Measurements from ENCODE around the gene LLGL1. TPM values are rescaled to one million over a fixed set of nuclear protein-coding genes. Genes with fewer than 3 reads are reported as not detected.
"Not testable (repeated sequence)": the region's sequence is repeated elsewhere in the genome, so short reads cannot be mapped to it uniquely, and the experiment has no call there.

LLGL1 gene
- total RNA-seq, 1 donor from 2014 or later: 22.6 TPM

GRCh38 chr17:18198530-18198929 lies 26.9 kb upstream of the LLGL1 start:
- intact Hi-C loops (cut with micrococcal nuclease): no loop called here
- no peaks in the 10 kb centered on the region for H3K9me3 Mint-ChIP-seq
- no peak for DNase-seq (ENCODE audit: low spot score)
- no peak overlapping the region for H3K27ac Mint-ChIP-seq
- peaks cover 47% of the 10 kb centered on the region for H3K36me3 Mint-ChIP-seq (ENCODE audit: low read depth)
- H3K4me1 Mint-ChIP-seq (ENCODE audit: low read depth): peaks cover 36% of the 10 kb centered on the region
- no peak overlapping the region for H3K4me3 Mint-ChIP-seq
- H3K27me3 Mint-ChIP-seq (ENCODE audit: insufficient read depth): no peaks in the 10 kb centered on the region

- peaks cover 34% of the 10 kb centered on the region for H3K36me3 Mint-ChIP-seq (ENCODE audit: low read depth)
- H3K27me3 Mint-ChIP-seq (ENCODE audit: insufficient read depth): no peaks in the 10 kb centered on the region
- no peaks in the 10 kb centered on the region for H3K9me3 Mint-ChIP-seq
- no peak overlapping the region for H3K27ac Mint-ChIP-seq
- peaks cover 24% of the 10 kb centered on the region for H3K4me1 Mint-ChIP-seq (ENCODE audit: low read depth)
- intact Hi-C loops (cut with micrococcal nuclease): no loop called here
- H3K4me3 Mint-ChIP-seq: no peak overlapping the region
- no peak for DNase-seq (ENCODE audit: low spot score)
Measured at GRCh38 chr17:18201108-18201507, 24.3 kb upstream of the LLGL1 start.

GRCh38 chr17:18203308-18203707 lies 22.1 kb upstream of the LLGL1 start:
- intact Hi-C loops (cut with micrococcal nuclease): no loop called here
- Mint-ChIP-seq H3K36me3 (ENCODE audit: low read depth) (peaks cover 24% of the 10 kb centered on the region), H3K27me3 (ENCODE audit: insufficient read depth) (no peaks in the 10 kb centered on the region), H3K27ac (no peak overlapping the region), H3K9me3 (no peaks in the 10 kb centered on the region), H3K4me1 (ENCODE audit: low read depth) (peaks cover 12% of the 10 kb centered on the region), H3K4me3 (no peak overlapping the region)
- DNase-seq (ENCODE audit: low spot score): no peak

- Mint-ChIP-seq H3K4me3 (no peak overlapping the region), H3K9me3 (no peaks in the 10 kb centered on the region), H3K4me1 (ENCODE audit: low read depth) (peaks cover 3% of the 10 kb centered on the region), H3K27me3 (ENCODE audit: insufficient read depth) (no peaks in the 10 kb centered on the region), H3K27ac (peak overlapping the region; percentile 29), H3K36me3 (ENCODE audit: low read depth) (peaks cover 38% of the 10 kb centered on the region)
- intact Hi-C loops (cut with micrococcal nuclease): no loop called here
- no peak for DNase-seq (ENCODE audit: low spot score)
Measured at GRCh38 chr17:18205861-18206260, 19.6 kb upstream of the LLGL1 start.

GRCh38 chr17:18206962-18207361 lies 18.5 kb upstream of the LLGL1 start:
- intact Hi-C loops (cut with micrococcal nuclease): no loop called here
- Mint-ChIP-seq H3K27me3 (ENCODE audit: insufficient read depth) (no peaks in the 10 kb centered on the region), H3K4me3 (no peak overlapping the region), H3K36me3 (ENCODE audit: low read depth) (peaks cover 35% of the 10 kb centered on the region), H3K27ac (peak overlapping the region; percentile 11), H3K4me1 (ENCODE audit: low read depth) (no peaks in the 10 kb centered on the region), H3K9me3 (no peaks in the 10 kb centered on the region)
- DNase-seq (ENCODE audit: low spot score): no peak

- Mint-ChIP-seq H3K4me1 (ENCODE audit: low read depth) (no peaks in the 10 kb centered on the region), H3K4me3 (no peak overlapping the region), H3K27ac (no peak overlapping the region), H3K36me3 (ENCODE audit: low read depth) (peaks cover 35% of the 10 kb centered on the region), H3K9me3 (no peaks in the 10 kb centered on the region), H3K27me3 (ENCODE audit: insufficient read depth) (no peaks in the 10 kb centered on the region)
- intact Hi-C loops (cut with micrococcal nuclease): no loop called here
- no peak for DNase-seq (ENCODE audit: low spot score)
Measured at GRCh38 chr17:18208092-18208491, 17.3 kb upstream of the LLGL1 start.

- Mint-ChIP-seq H3K36me3 (ENCODE audit: low read depth) (peaks cover 13% of the 10 kb centered on the region), H3K4me3 (no peak overlapping the region), H3K9me3 (no peaks in the 10 kb centered on the region), H3K27ac (no peak overlapping the region), H3K4me1 (ENCODE audit: low read depth) (peaks cover 5% of the 10 kb centered on the region), H3K27me3 (ENCODE audit: insufficient read depth) (no peaks in the 10 kb centered on the region)
- intact Hi-C loops (cut with micrococcal nuclease): no loop called here
- DNase-seq (ENCODE audit: low spot score): no peak
Measured at GRCh38 chr17:18213666-18214270, 11.7 kb upstream of the LLGL1 start.

- not testable (repeated sequence) for H3K4me3 Mint-ChIP-seq; H3K9me3 Mint-ChIP-seq; H3K36me3 Mint-ChIP-seq (ENCODE audit: low read depth); DNase-seq (ENCODE audit: low spot score); H3K4me1 Mint-ChIP-seq (ENCODE audit: low read depth); H3K27me3 Mint-ChIP-seq (ENCODE audit: insufficient read depth); H3K27ac Mint-ChIP-seq
- intact Hi-C loops (cut with micrococcal nuclease): loop anchor here (1.0 kb wide), 1 partner anchor 76 kb away; no protein-coding TSS in a partner anchor
Measured at GRCh38 chr17:18216906-18217305, 8.5 kb upstream of the LLGL1 start.

- intact Hi-C loops (cut with micrococcal nuclease): loop anchor here (1.0 kb wide), 1 partner anchor 76 kb away; no protein-coding TSS in a partner anchor
- no peaks in the 10 kb centered on the region for H3K9me3 Mint-ChIP-seq
- peaks cover 5% of the 10 kb centered on the region for H3K4me1 Mint-ChIP-seq (ENCODE audit: low read depth)
- H3K27ac Mint-ChIP-seq: no peak overlapping the region
- no peak overlapping the region for H3K4me3 Mint-ChIP-seq
- H3K27me3 Mint-ChIP-seq (ENCODE audit: insufficient read depth): no peaks in the 10 kb centered on the region
- peak; percentile 65 for DNase-seq (ENCODE audit: low spot score)
- H3K36me3 Mint-ChIP-seq (ENCODE audit: low read depth): no peaks in the 10 kb centered on the region
Measured at GRCh38 chr17:18217412-18218015, 7.9 kb upstream of the LLGL1 start.

- H3K4me3 Mint-ChIP-seq: no peak overlapping the region
- H3K36me3 Mint-ChIP-seq (ENCODE audit: low read depth): no peaks in the 10 kb centered on the region
- peaks cover 5% of the 10 kb centered on the region for H3K4me1 Mint-ChIP-seq (ENCODE audit: low read depth)
- intact Hi-C loops (cut with micrococcal nuclease): no loop called here
- no peaks in the 10 kb centered on the region for H3K9me3 Mint-ChIP-seq
- no peak overlapping the region for H3K27ac Mint-ChIP-seq
- no peaks in the 10 kb centered on the region for H3K27me3 Mint-ChIP-seq (ENCODE audit: insufficient read depth)
- no peak for DNase-seq (ENCODE audit: low spot score)
Measured at GRCh38 chr17:18218756-18219415, 6.5 kb upstream of the LLGL1 start.

GRCh38 chr17:18224053-18224386 lies 1.4 kb upstream of the LLGL1 start:
- DNase-seq (ENCODE audit: low spot score): no peak
- Mint-ChIP-seq H3K27ac (no peak overlapping the region), H3K9me3 (no peaks in the 10 kb centered on the region), H3K36me3 (ENCODE audit: low read depth) (no peaks in the 10 kb centered on the region), H3K4me1 (ENCODE audit: low read depth) (peaks cover 20% of the 10 kb centered on the region), H3K27me3 (ENCODE audit: insufficient read depth) (peaks cover 2% of the 10 kb centered on the region), H3K4me3 (no peak overlapping the region)
- intact Hi-C loops (cut with micrococcal nuclease): loop anchor here (2.0 kb wide), 3 partner anchors 83 to 185 kb away; partner anchors contain the start of genes ATPAF2, GID4 and SHMT1

GRCh38 chr17:18224387-18225120 lies 881 bp upstream of the LLGL1 start:
- H3K36me3 Mint-ChIP-seq (ENCODE audit: low read depth): no peaks in the 10 kb centered on the region
- intact Hi-C loops (cut with micrococcal nuclease): loop anchor here (1.0 to 5.0 kb wide), 7 partner anchors 36 to 186 kb away; partner anchors contain the start of genes ALKBH5, ATPAF2, DRG2 and GID4
- no peaks in the 10 kb centered on the region for H3K9me3 Mint-ChIP-seq
- peaks cover 20% of the 10 kb centered on the region for H3K4me1 Mint-ChIP-seq (ENCODE audit: low read depth)
- peak overlapping the region; percentile 70 for H3K4me3 Mint-ChIP-seq
- H3K27ac Mint-ChIP-seq: peak overlapping the region; percentile 48
- DNase-seq (ENCODE audit: low spot score): no peak
- H3K27me3 Mint-ChIP-seq (ENCODE audit: insufficient read depth): peaks cover 2% of the 10 kb centered on the region
